ENCODE results near the gene CST3.

DNA sequence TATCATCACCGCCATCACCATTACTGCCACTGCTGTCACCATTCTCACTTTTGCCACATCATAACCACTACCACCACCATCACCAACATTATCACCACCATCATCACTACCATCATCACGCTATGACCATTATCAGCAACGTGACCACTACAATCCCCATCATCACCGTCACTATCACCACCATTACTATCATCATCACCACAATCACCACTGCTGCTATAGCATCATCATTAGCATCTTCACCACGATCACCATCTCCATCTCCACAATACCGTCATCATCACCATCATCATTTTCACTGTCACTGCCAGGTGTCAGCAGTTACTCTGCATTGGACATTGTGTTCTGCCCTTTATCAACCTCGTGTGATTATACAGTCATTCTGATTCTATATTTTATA is 32.1 kb upstream of the CST3 start:
- TF ChIP-seq, protein P1, sequence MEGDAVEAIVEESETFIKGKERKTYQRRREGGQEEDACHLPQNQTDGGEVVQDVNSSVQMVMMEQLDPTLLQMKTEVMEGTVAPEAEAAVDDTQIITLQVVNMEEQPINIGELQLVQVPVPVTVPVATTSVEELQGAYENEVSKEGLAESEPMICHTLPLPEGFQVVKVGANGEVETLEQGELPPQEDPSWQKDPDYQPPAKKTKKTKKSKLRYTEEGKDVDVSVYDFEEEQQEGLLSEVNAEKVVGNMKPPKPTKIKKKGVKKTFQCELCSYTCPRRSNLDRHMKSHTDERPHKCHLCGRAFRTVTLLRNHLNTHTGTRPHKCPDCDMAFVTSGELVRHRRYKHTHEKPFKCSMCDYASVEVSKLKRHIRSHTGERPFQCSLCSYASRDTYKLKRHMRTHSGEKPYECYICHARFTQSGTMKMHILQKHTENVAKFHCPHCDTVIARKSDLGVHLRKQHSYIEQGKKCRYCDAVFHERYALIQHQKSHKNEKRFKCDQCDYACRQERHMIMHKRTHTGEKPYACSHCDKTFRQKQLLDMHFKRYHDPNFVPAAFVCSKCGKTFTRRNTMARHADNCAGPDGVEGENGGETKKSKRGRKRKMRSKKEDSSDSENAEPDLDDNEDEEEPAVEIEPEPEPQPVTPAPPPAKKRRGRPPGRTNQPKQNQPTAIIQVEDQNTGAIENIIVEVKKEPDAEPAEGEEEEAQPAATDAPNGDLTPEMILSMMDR (IDR thresholded peaks at IDR 0.05): no peak
- TF ChIP-seq POLR2A (IDR thresholded peaks at IDR 0.05) (no peak), POLR2AphosphoS5 (IDR thresholded peaks at IDR 0.05) (no peak)
